B cell (primary cell): ENCODE measurements around the gene DGKB. TPM values are rescaled to one million over a fixed set of nuclear protein-coding genes. Genes with fewer than 3 reads are reported as not detected.

Source experiments
- ATAC-seq: fragments of 200-7000 bp; cut with Tn5 transposase; one replicate; pipeline ENCODE4 v1.10.0; 2021; ENCODE audit warnings: low read depth, mild to moderate bottlenecking, moderate number of reproducible peaks, moderate library complexity
- CTCF ChIA-PET: fragments of 350-600 bp; sonication (Branson Sonifier 250); formaldehyde crosslinking; loops from one replicate; lab custom pipeline; 2021; ENCODE audit warnings: antibody characterized with exemption, inconsistent platforms; lab: Charles Lee
- POLR2A ChIA-PET: fragments of 350-600 bp; sonication (Branson Sonifier 250); formaldehyde crosslinking; loops from one replicate; lab custom pipeline; 2021; ENCODE audit warnings: antibody characterized with exemption; lab: Charles Lee
- DNase-seq: peaks from one replicate; pipeline ENCODE4 v3.0.0; 2013
- H2AFZ ChIP-seq: 2 replicates; pipeline ENCODE4 v1.6.1; 2012; ENCODE audit warnings: mild to moderate bottlenecking, low read depth, low read length; ENCODE audit not compliant: insufficient read depth, poor library complexity, severe bottlenecking
- H3K27ac ChIP-seq, 2 donors: 1 replicate in 1 of 2; 2 replicates in 1 of 2; pipeline ENCODE4 v1.5.1; 2012 to 2013; ENCODE audit warnings: low read length in 2 of 2, mild to moderate bottlenecking in 2 of 2, moderate library complexity in 1 of 2
- H3K27me3 ChIP-seq, 4 experiments: fragments of 200-600 bp in 1 of 4; sonication (generic) in 1 of 4; replicated peaks in 1 of 4; 1 replicate in 2 of 4; 2 replicates in 2 of 4; pipeline versions ENCODE4 v1.6.1 to v1.7.0; 2013 to 2016; ENCODE audit warnings: low read length in 3 of 4, mild to moderate bottlenecking in 2 of 4, mixed read lengths in 1 of 4, moderate library complexity in 1 of 4; ENCODE audit not compliant: insufficient read depth in 4 of 4, control insufficient read depth in 3 of 4; ENCODE audit errors: control extremely low read depth in 1 of 4
- H3K36me3 ChIP-seq, 2 experiments: replicated peaks in 1 of 2; 1 replicate in 1 of 2; 2 replicates in 1 of 2; pipeline versions ENCODE4 v1.6.1 to v1.7.1; 2013; ENCODE audit warnings: low read length in 1 of 2; ENCODE audit not compliant: insufficient read depth in 2 of 2, control insufficient read depth in 1 of 2; ENCODE audit errors: control extremely low read depth in 1 of 2, extremely low read depth in 1 of 2
- H3K4me1 ChIP-seq, 2 donors: fragments of 200-600 bp in 1 of 2; sonication (generic) in 1 of 2; 1 replicate in 1 of 2; 2 replicates in 1 of 2; pipeline versions ENCODE4 v1.5.1 to v1.6.1; 2013 to 2017; ENCODE audit warnings: low read length in 2 of 2; ENCODE audit not compliant: control insufficient read depth in 2 of 2, insufficient read depth in 2 of 2
- H3K4me2 ChIP-seq: replicated peaks from 2 replicates; pipeline ENCODE3; 2012; ENCODE audit warnings: mild to moderate bottlenecking, low read depth, low read length; ENCODE audit not compliant: poor library complexity, severe bottlenecking
- H3K4me3 ChIP-seq, 5 experiments: fragments of 200-600 bp in 1 of 5; sonication (generic) in 1 of 5; 1 replicate in 3 of 5; 2 replicates in 2 of 5; pipeline versions ENCODE4 v1.5.1 to v1.7.0; 2011 to 2016; ENCODE audit warnings: low read length in 4 of 5, mild to moderate bottlenecking in 4 of 5, low read depth in 2 of 5, control low read depth in 1 of 5, moderate library complexity in 1 of 5; ENCODE audit not compliant: insufficient read depth in 1 of 5; ENCODE audit errors: control extremely low read depth in 1 of 5, extremely low read depth in 1 of 5
- H3K79me2 ChIP-seq: fragments of 200-600 bp; sonication (generic); one replicate; pipeline ENCODE4 v1.6.0; 2016; ENCODE audit warnings: low read length; ENCODE audit not compliant: control insufficient read depth, insufficient read depth
- H3K9ac ChIP-seq: fragments of 200-600 bp; sonication (generic); 2 replicates; pipeline ENCODE4 v1.6.1; 2017; ENCODE audit warnings: mild to moderate bottlenecking, low read length, moderate library complexity
- H3K9me3 ChIP-seq, 3 donors: one replicate each; pipeline versions ENCODE4 v1.6.1 to v1.7.1; 2013; ENCODE audit warnings: low read length in 2 of 3; ENCODE audit not compliant: control insufficient read depth in 2 of 3, insufficient read depth in 1 of 3; ENCODE audit errors: control extremely low read depth in 1 of 3
- H4K20me1 ChIP-seq: 2 replicates; pipeline ENCODE4 v1.6.0; 2012; ENCODE audit warnings: mild to moderate bottlenecking, low read length; ENCODE audit not compliant: insufficient read depth, control insufficient read depth, poor library complexity, severe bottlenecking
- H3K27ac Mint-ChIP-seq: one replicate; pipeline ENCODE4 v1.8.0; 2021; ENCODE audit warnings: mixed read lengths
- H3K27me3 Mint-ChIP-seq: one replicate; pipeline ENCODE4 v1.8.0; 2021; ENCODE audit warnings: mixed read lengths
- H3K4me1 Mint-ChIP-seq: one replicate; pipeline ENCODE4 v1.8.0; 2021; ENCODE audit warnings: mixed read lengths
- H3K4me3 Mint-ChIP-seq: one replicate; pipeline ENCODE4 v1.8.0; 2021; ENCODE audit warnings: mixed read lengths
- H3K9me3 Mint-ChIP-seq: one replicate; pipeline ENCODE4 v1.8.0; 2022; ENCODE audit warnings: mixed read lengths; ENCODE audit not compliant: insufficient read depth
- EZH2 ChIP-seq: IDR thresholded peaks from 2 replicates; pipeline ENCODE4 v1.6.1; 2012; ENCODE audit warnings: borderline replicate concordance, low read depth, mild to moderate bottlenecking, moderate library complexity, low read length; ENCODE audit not compliant: insufficient read depth, poor library complexity, severe bottlenecking
- WGBS: methylation state at CpG from one replicate; pipeline ENCODE4 v1.1.5; 2013; ENCODE audit warnings: missing lambda C conversion rate; ENCODE audit not compliant: insufficient coverage; 5-methylcytosine and 5-hydroxymethylcytosine counted together
- intact Hi-C: fragments of 100-400 bp; cut with micrococcal nuclease; formaldehyde crosslinking; loops from one replicate; pipeline ENCODE4 v1.10.0; 2022
- polyA plus RNA-seq: library from polyadenylated mRNA; depleted of rRNA; stranded (reverse); fragments of >200 nt; gene quantifications from 2 replicates; pipeline ENCODE4 v1.2.3, GENCODE V29; 2012
- total RNA-seq, 2 donors: library from RNA; stranded (reverse); fragments of 120-200 nt in 1 of 2; gene quantifications; 1 replicate in 1 of 2; 2 replicates in 1 of 2; pipeline versions ENCODE4 v1.2.3 to v1.2.4, GENCODE V29; 2013 to 2022
- TF ChIP-seq, protein P1 (sequence below): fragments of 200-600 bp; IDR thresholded peaks from one replicate; pipeline ENCODE4 v1.8.0; 2022; ENCODE audit warnings: antibody characterized with exemption, mild to moderate bottlenecking

Gene DGKB
- total and polyA plus RNA-seq, 2 donors (not counting 1 experiment from before 2014, with no cell fraction given): not detected

DNA sequence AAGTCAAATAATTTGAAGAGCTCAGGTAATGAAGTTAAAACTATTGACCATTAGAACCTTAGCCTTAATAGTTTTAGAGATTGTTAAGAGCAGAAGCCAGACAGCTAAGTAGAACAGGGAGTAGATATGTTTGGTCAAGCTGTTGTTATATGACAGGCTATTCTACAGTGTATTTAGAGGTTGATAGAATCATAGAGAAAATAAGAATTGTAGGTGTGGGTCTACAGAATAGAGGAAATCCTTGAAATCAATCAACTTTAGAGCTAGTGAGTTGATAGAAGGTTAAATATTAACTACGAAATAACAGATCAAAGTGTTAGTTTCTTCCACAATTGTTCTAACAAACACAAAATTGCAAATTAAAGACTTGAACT is 80.1 kb downstream of the DGKB start:
- no peaks in the 10 kb centered on the region for H4K20me1 ChIP-seq
- intact Hi-C loops: no loop called here
- H3K79me2 ChIP-seq: no peaks in the 10 kb centered on the region
- TF ChIP-seq, protein P1, sequence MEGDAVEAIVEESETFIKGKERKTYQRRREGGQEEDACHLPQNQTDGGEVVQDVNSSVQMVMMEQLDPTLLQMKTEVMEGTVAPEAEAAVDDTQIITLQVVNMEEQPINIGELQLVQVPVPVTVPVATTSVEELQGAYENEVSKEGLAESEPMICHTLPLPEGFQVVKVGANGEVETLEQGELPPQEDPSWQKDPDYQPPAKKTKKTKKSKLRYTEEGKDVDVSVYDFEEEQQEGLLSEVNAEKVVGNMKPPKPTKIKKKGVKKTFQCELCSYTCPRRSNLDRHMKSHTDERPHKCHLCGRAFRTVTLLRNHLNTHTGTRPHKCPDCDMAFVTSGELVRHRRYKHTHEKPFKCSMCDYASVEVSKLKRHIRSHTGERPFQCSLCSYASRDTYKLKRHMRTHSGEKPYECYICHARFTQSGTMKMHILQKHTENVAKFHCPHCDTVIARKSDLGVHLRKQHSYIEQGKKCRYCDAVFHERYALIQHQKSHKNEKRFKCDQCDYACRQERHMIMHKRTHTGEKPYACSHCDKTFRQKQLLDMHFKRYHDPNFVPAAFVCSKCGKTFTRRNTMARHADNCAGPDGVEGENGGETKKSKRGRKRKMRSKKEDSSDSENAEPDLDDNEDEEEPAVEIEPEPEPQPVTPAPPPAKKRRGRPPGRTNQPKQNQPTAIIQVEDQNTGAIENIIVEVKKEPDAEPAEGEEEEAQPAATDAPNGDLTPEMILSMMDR: no peak
- no peak for TF ChIP-seq EZH2
- no peaks in the 10 kb centered on the region for H3K4me1 ChIP-seq
- no peak overlapping the region for H3K4me3 ChIP-seq
- ChIA-PET POLR2A (no interaction called here), CTCF (no interaction called here)
- H2AFZ ChIP-seq: no peak overlapping the region
- DNase-seq: no peak
- H3K9ac ChIP-seq: no peak overlapping the region
- no peak overlapping the region for H3K4me2 ChIP-seq
- H3K27me3 ChIP-seq: no peaks in the 10 kb centered on the region
- H3K36me3 ChIP-seq: no peaks in the 10 kb centered on the region
- H3K9me3 ChIP-seq: no peaks in the 10 kb centered on the region
- no CpG with 5 or more reads among the region's 1 CpG for WGBS
- no peak for ATAC-seq
- H3K27ac ChIP-seq: no peak overlapping the region
- Mint-ChIP-seq H3K27ac (no peak overlapping the region), H3K27me3 (no peaks in the 10 kb centered on the region), H3K4me3 (no peak overlapping the region), H3K4me1 (no peaks in the 10 kb centered on the region), H3K9me3 (no peaks in the 10 kb centered on the region)

DNA sequence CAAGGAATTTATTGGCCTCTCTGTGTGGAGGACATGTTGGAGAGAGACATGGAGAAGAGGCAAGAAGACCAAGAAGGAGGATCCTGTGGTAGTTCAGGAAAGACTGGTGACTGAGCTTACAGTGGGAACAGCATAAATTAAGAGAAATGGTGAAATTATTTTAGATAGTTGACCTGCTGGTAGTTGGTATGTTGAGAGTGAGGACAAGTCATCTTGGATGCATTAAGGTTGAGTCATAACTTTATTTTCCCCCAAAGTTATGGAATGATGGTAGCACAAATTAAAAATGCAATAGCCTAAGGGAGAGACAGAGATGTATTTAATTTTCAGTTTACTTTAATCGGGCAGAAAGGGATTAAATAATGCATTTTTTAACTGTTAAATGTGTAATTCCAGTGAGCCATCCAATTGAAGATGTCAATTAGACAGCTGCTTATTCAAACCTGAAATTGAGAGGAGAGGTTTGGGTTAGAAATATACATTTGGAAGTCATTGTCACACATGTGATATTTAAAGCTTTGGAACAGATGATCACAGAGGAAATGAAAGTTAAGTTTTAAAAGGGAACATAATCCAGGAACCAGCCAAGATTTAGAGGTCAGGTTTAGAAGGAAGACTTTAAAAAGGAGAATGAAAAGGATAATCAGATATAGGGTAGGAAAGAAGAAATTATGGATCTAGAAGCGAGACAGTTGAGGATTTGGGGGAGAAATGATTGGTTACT is 80.6 kb downstream of the DGKB start:
- Mint-ChIP-seq H3K4me1 (no peaks in the 10 kb centered on the region), H3K9me3 (no peaks in the 10 kb centered on the region), H3K4me3 (no peak overlapping the region), H3K27ac (no peak overlapping the region), H3K27me3 (no peaks in the 10 kb centered on the region)
- Histone ChIP-seq H4K20me1 (no peaks in the 10 kb centered on the region), H3K9me3 (no peaks in the 10 kb centered on the region), H3K36me3 (no peaks in the 10 kb centered on the region), H3K27me3 (no peaks in the 10 kb centered on the region), H3K9ac (no peak overlapping the region), H2AFZ (no peak overlapping the region), H3K79me2 (no peaks in the 10 kb centered on the region), H3K4me1 (no peaks in the 10 kb centered on the region), H3K4me3 (no peak overlapping the region), H3K4me2 (no peak overlapping the region), H3K27ac (no peak overlapping the region)
- ATAC-seq (no peak), DNase-seq (no peak)
- no peak for TF ChIP-seq EZH2
- TF ChIP-seq, protein P1: no peak
- CTCF ChIA-PET: no interaction called here
- intact Hi-C loops: no loop called here
- POLR2A ChIA-PET: no interaction called here
- 90% methylated on average over 2 of the region's 2 CpGs for WGBS
